GM19372 (cell line): ENCODE results near the gene EXOC6B.
A peak's percentile ranks its signal among the peaks of the same experiment; 100 is the strongest.

Experiments used
- ATAC-seq: cut with Tn5 transposase; IDR thresholded peaks from one replicate; pipeline ENCODE4 v1.9.1; 2021; ENCODE audit warnings: mild to moderate bottlenecking, low read depth, moderate library complexity; ENCODE audit not compliant: unreplicated experiment

Gene EXOC6B

GRCh38 chr2:72155151-72155550 is 670.7 kb downstream of the EXOC6B start:
- no peak for ATAC-seq

GRCh38 chr2:72154386-72154975 is 671.4 kb downstream of the EXOC6B start:
- no peak for ATAC-seq

GRCh38 chr2:72153924-72154323 is 671.9 kb downstream of the EXOC6B start:
- no peak for ATAC-seq

GRCh38 chr2:72153026-72153791 is 672.6 kb downstream of the EXOC6B start:
- no peak for ATAC-seq

- no peak for ATAC-seq
Measured at GRCh38 chr2:72150861-72151356, 674.9 kb downstream of the EXOC6B start.

- ATAC-seq = peak; percentile 80
Measured at GRCh38 chr2:72150157-72150860, 675.5 kb downstream of the EXOC6B start.

- ATAC-seq = no peak
Measured at GRCh38 chr2:72149556-72150156, 676.2 kb downstream of the EXOC6B start.

GRCh38 chr2:72148837-72149555 is 676.8 kb downstream of the EXOC6B start:
- no peak for ATAC-seq

- ATAC-seq = no peak
Measured at GRCh38 chr2:72148003-72148836, 677.6 kb downstream of the EXOC6B start.

GRCh38 chr2:72147303-72147971 is 678.4 kb downstream of the EXOC6B start, which contains the start of gene CYP26B1:
TSS of gene CYP26B1 (minus strand) at chr2:72147862. CDS start at chr2:72147834, 28 bp downstream.
- no peak for ATAC-seq

GRCh38 chr2:72146347-72147302 is 679.2 kb downstream of the EXOC6B start:
- no peak for ATAC-seq

GRCh38 chr2:72145658-72146329 is 680.0 kb downstream of the EXOC6B start:
- ATAC-seq = no peak

- ATAC-seq = no peak
Measured at GRCh38 chr2:72145289-72145657, 680.6 kb downstream of the EXOC6B start.

- no peak for ATAC-seq
Measured at GRCh38 chr2:72144632-72145288, 681.1 kb downstream of the EXOC6B start.

- ATAC-seq = no peak
Measured at GRCh38 chr2:72144274-72144631, 681.6 kb downstream of the EXOC6B start.

GRCh38 chr2:72143441-72144273 is 682.2 kb downstream of the EXOC6B start:
- ATAC-seq = no peak
